DOHH2 (cell line): ENCODE measurements around the gene CAPN15.

Experiments
- H3F3A ChIP-seq: fragments of 200-600 bp; sonication (generic), shearing (Covaris generic); 2 replicates; pipeline ENCODE4 v1.6.0; 2016; ENCODE audit warnings: antibody characterized with exemption, mild to moderate bottlenecking; ENCODE audit not compliant: control insufficient read depth, insufficient read depth
- H3K27ac ChIP-seq: fragments of 200-600 bp; sonication (generic); 2 replicates; pipeline ENCODE4 v1.5.1; 2014; ENCODE audit warnings: low read depth, mild to moderate bottlenecking, low read length, moderate library complexity
- H3K27me3 ChIP-seq: fragments of 200-600 bp; sonication (generic); 2 replicates; pipeline ENCODE4 v1.6.1; 2014; ENCODE audit warnings: mild to moderate bottlenecking, low read length, mixed read lengths; ENCODE audit not compliant: control insufficient read depth
- H3K36me3 ChIP-seq: fragments of 200-600 bp; sonication (generic); 2 replicates; pipeline ENCODE4 v1.6.1; 2014; ENCODE audit warnings: mild to moderate bottlenecking, low read length, moderate library complexity, mixed read lengths; ENCODE audit not compliant: control insufficient read depth
- H3K4me1 ChIP-seq: fragments of 200-600 bp; sonication (generic); 2 replicates; pipeline ENCODE4 v1.6.1; 2014; ENCODE audit warnings: mild to moderate bottlenecking, low read length, mixed read lengths; ENCODE audit not compliant: control insufficient read depth
- H3K4me2 ChIP-seq: fragments of 200-600 bp; sonication (generic); 2 replicates; pipeline ENCODE4 v1.6.0; 2014; ENCODE audit warnings: mild to moderate bottlenecking, low read length, moderate library complexity
- H3K4me3 ChIP-seq: fragments of 200-600 bp; sonication (generic); 2 replicates; pipeline ENCODE4 v1.5.1; 2014; ENCODE audit warnings: mild to moderate bottlenecking, low read length, mixed read lengths
- H3K79me2 ChIP-seq: fragments of 200-600 bp; sonication (generic); 2 replicates; pipeline ENCODE4 v1.6.1; 2014; ENCODE audit warnings: mild to moderate bottlenecking, low read length, mixed read lengths; ENCODE audit not compliant: control insufficient read depth
- H3K9me2 ChIP-seq: fragments of 200-600 bp; sonication (generic); replicated peaks from 2 replicates; pipeline ENCODE4 v1.6.1; 2014; ENCODE audit warnings: mild to moderate bottlenecking, low read length, mixed read lengths; ENCODE audit not compliant: control insufficient read depth
- H3K9me3 ChIP-seq: fragments of 200-600 bp; sonication (generic); 2 replicates; pipeline ENCODE4 v1.6.1; 2014; ENCODE audit warnings: antibody characterized with exemption, low read length, mixed read lengths; ENCODE audit not compliant: control insufficient read depth, insufficient read depth
- H4K20me1 ChIP-seq: fragments of 200-600 bp; sonication (generic); 2 replicates; pipeline ENCODE4 v1.6.0; 2014; ENCODE audit warnings: low read depth, mild to moderate bottlenecking, antibody characterized with exemption, low read length, moderate library complexity; ENCODE audit not compliant: control insufficient read depth, insufficient read depth
- CTCF ChIP-seq: fragments of 200-600 bp; sonication (generic); IDR thresholded peaks from one replicate; pipeline ENCODE4 v1.5.1; 2014; ENCODE audit warnings: antibody characterized with exemption, mild to moderate bottlenecking, low read depth, low read length; ENCODE audit not compliant: poor library complexity, severe bottlenecking
- EZH2phosphoT487 ChIP-seq: fragments of 200-600 bp; sonication (generic); IDR thresholded peaks from 2 replicates; pipeline ENCODE4 v1.6.1; 2017; ENCODE audit warnings: borderline replicate concordance, mild to moderate bottlenecking, antibody characterized with exemption, low read length, moderate library complexity, mixed read lengths

The CAPN15 gene

GRCh38 chr16:560204-560700 is 32.7 kb downstream of the CAPN15 start, which contains the start of gene PRR35:
PRR35 (plus strand) TSS chr16:560394; CDS start chr16:563295, 2,901 bp downstream.
- Histone ChIP-seq H3K9me3 (no peaks in the 10 kb centered on the region), H4K20me1 (no peaks in the 10 kb centered on the region), H3K27ac (no peak within 1 kb of the TSS), H3K36me3 (no peaks in the 10 kb centered on the region), H3K9me2 (no peaks in the 10 kb centered on the region), H3K79me2 (no peaks in the 10 kb centered on the region), H3K27me3 (peaks cover 6% of the 10 kb centered on the region), H3K4me1 (peaks cover 8% of the 10 kb centered on the region), H3K4me3 (no peak within 1 kb of the TSS), H3F3A (no peaks in the 10 kb centered on the region), H3K4me2 (no peak within 1 kb of the TSS)
- no peak for TF ChIP-seq EZH2phosphoT487
- TF ChIP-seq CTCF = no peak

DNA sequence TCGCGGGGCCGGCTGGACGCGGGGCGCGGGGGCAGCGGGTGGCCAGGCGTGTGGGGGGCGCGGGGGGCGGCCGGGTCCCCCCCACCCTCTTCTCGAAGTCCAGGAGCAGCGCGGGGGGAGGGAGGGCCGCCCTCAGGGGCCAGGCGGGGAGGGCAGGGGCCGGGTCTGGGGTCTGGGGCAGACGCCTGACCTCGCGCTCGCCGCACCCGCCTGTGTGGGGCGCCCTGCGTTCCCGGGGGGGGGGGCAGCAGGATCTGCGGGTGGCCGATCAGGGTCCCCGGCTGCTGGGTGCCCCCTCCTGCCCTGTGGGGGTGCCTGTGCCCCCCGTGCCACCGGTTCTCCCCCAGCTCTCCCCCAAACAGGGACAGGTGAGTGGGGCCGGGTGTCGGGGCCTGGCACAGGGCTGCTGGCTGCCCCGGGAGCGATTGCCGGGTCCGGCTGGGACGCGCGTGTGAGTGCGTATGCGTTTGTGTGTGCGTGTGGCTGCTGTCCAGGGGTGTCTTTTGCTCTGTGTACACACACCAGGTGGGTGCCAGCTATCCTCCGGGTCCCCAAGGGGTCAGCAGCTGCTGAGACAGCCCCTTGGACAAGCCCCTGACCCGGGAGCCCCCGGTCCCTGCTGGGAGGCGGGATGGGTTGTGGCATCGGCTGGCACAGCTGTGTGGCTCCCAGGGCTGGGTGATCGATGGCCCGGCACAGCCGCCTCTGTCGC is 33.3 kb downstream of the CAPN15 start:
- Histone ChIP-seq H4K20me1 (no peaks in the 10 kb centered on the region), H3K4me3 (no peak overlapping the region)

DNA sequence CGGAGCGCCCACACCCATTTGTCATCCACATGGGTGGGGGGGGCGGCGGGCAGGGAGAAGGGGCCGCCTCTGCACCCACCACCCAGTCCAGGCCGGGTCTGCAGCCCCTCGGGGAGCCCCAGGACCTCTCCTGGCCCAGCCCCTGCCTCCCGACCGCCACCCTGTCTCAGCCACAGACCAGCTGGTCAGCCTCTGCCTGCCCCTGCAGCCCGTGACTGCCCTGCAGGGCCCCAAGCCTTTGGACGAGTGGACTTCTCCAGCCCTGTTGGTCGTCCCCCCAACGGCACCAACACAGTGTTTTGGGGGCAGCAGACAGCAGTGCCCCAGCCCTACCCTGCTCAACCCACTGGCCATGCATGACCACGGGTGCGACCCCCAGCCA is 33.9 kb downstream of the CAPN15 start:
- Histone ChIP-seq H3K4me2 (no peak overlapping the region), H4K20me1 (no peaks in the 10 kb centered on the region), H3K9me2 (no peaks in the 10 kb centered on the region), H3K4me3 (no peak overlapping the region), H3K79me2 (no peaks in the 10 kb centered on the region), H3F3A (no peaks in the 10 kb centered on the region), H3K36me3 (no peaks in the 10 kb centered on the region), H3K4me1 (peaks cover 15% of the 10 kb centered on the region), H3K9me3 (no peaks in the 10 kb centered on the region), H3K27ac (no peak overlapping the region), H3K27me3 (peaks cover 6% of the 10 kb centered on the region)
- TF ChIP-seq EZH2phosphoT487 = no peak
- TF ChIP-seq CTCF = no peak

More for the DNA sequence above, 33.3 kb downstream of the CAPN15 start:
- Histone ChIP-seq H3K79me2 (no peaks in the 10 kb centered on the region), H3K27ac (no peak overlapping the region), H3K9me3 (no peaks in the 10 kb centered on the region), H3K9me2 (no peaks in the 10 kb centered on the region), H3K4me1 (peaks cover 9% of the 10 kb centered on the region), H3F3A (no peaks in the 10 kb centered on the region), H3K27me3 (peaks cover 6% of the 10 kb centered on the region), H3K36me3 (no peaks in the 10 kb centered on the region), H3K4me2 (no peak overlapping the region)
- no peak for TF ChIP-seq EZH2phosphoT487
- TF ChIP-seq CTCF = no peak
